NCI-H446 treated with DMSO at 0.1 percent for 48 hours (cell line): ENCODE results near the gene KRTAP20-3.

Experiments used
- DNase-seq: peaks from one replicate; lab custom pipeline; 2025; lab: John Stamatoyannopoulos, UW

The KRTAP20-3 gene

DNA sequence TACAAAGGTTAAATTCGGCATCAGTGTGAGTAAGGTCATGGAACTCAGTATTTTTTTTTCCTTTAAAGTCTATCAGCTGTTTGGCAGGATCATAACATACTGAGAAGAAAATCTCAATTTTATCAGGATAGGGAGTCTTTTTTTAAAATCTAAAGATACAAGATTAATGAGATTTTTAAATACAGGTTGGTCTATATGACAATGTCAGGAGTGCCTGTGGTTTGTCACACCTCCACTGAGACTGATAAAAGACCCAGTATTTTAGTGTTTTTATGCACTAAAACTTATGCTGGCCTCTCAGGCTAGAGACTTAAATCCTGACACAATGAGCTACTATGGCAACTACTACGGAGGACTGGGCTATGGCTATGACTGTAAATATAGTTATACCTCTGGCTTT is at the start of gene KRTAP20-3:
KRTAP20-3 (plus strand) TSS at position 301 of the 400 bp plus-strand sequence.
- no peak for DNase-seq

DNA sequence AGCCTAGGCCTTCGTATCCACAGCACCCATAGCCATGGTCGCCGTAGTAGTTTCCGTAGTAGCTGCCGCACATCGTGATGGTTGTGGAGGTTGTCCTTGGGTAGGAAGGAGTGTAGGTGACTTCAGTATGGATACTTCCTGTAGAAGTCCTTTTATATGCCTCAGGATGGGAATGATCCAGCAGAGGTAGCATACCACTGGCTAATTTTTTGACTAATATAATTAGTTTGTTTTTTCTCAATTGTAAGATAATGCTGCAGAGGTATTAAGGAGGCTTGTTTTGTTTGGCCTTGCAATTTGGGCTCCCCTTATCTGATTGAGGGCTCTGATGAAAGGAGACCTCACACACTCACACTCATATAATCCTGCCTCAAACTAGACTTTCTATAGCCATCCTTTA is 43.9 kb upstream of the KRTAP20-3 start, which contains the start of gene KRTAP6-2:
KRTAP6-2 (minus strand) TSS at position 101 of the 400 bp plus-strand sequence; CDS start at position 73, 28 bp downstream.
- DNase-seq: no peak

DNA sequence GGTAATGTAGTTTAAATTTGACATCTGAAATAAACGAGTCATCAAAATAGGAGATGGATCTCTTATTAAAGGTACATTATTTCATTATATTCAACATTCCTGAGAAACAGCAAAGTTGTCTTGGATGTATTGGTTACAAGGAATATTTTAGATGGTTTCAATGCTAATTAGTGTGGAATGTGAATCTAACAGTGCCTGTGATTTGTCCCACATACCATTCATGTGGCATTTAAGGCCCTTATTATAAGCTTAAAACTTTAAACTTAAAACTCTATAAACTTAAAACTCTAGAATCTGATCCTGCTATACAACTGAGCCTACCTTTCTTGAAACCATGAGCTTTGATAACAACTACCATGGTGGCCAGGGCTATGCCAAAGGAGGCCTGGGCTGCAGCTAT is 41.9 kb upstream of the KRTAP20-3 start, which contains the start of gene KRTAP22-1:
KRTAP22-1 (plus strand) TSS at position 301 of the 400 bp plus-strand sequence.
- no peak for DNase-seq

DNA sequence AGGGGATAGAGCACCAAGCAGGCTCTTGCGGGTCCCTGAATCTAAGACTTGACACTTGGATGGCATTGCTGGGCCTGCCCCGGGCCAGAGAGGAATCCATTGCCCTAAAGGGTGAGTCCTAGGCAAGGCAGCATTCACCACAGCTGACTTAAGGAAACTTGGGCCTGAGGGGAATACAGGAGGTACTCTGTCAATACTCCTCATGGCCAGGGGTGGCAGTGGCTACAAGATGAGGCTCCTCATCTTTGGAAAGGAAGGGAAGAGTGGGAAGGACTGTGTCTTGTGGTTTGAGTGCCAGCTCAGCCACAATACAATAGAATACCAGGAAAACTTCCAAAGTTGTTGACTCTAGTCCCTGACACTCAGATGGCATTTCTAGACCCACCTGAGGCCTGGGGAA is 36.7 kb upstream of the KRTAP20-3 start:
- no peak for DNase-seq

DNA sequence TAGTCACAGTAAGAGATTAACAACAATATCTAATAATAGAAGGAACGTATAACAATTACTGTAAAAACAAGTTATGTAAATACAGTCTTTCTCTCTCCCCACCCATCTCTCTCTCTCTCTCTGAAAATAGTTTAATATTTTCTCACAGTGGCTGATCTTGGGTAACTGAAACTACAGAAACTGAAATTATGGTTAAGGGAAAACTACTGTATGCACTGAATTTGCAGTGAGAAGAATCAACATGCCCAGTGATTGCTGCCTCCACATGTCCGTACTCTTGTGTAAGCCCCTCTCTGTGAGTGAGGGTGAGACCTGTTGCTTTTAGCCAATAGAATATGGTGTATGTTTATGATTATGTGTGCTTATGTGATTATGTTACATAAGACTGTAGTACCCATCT is 30.5 kb upstream of the KRTAP20-3 start:
- no peak for DNase-seq

DNA sequence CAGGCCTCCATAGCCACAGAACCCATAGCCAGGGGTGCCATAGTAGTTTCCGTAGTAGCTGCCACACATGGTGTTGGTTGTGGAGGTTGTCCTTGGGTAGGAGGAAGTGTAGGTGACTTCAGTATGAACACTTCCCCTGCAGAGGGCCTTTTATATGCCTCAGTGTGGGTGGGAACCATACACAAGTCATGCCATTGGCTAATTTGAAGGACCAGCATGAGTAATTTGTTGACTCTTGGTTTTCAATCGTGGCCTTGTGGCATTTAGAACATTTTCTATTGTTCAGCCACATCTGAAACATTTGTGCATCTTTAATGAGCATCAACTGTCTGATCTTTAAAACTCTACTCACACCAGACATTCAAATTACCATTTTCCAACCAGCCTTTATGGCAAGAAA is 28.8 kb upstream of the KRTAP20-3 start, which contains the start of gene KRTAP6-1:
KRTAP6-1 (minus strand) TSS at position 95 of the 400 bp plus-strand sequence; CDS start at position 69, 26 bp downstream.
- DNase-seq: no peak

DNA sequence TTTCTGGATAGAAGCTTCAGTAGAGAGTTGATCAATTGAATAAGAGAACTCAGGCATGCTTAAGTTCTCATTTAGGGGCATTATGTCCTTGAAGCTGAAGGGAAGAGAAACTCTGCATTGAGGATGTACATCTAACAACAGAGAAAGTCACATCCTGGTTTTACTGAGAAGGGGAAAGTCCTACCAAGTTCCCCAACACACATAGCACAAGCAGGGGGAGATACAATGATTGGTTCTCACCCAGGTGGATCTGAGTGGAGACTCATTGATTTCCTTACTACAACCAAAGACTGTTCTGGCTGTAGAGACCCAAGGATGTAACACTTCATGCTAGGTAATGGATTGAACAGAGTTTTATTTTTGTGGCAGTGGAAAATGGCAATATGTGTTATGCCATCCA is 27.5 kb upstream of the KRTAP20-3 start:
- no peak for DNase-seq

DNA sequence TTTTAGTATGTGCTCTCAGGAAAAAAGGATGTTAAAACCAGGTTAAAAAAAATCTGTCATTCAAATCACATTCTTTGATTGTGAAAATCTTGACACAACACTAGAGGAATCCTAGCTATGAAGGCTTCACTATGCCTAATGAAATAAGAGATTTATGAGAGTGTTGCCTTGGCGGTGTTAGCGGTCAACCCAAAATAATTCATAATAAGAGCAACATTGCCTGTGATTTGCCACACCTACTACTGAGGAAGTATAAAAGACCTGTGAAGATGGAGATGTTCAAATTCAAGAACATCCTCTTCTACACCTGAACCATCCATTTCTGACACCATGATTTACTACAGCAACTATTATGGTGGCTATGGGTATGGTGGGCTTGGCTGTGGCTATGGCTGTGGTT is 26.5 kb upstream of the KRTAP20-3 start, which contains the start of gene KRTAP20-1:
KRTAP20-1 (plus strand) TSS at position 301 of the 400 bp plus-strand sequence; CDS start at position 331, 30 bp downstream.
- no peak for DNase-seq

DNA sequence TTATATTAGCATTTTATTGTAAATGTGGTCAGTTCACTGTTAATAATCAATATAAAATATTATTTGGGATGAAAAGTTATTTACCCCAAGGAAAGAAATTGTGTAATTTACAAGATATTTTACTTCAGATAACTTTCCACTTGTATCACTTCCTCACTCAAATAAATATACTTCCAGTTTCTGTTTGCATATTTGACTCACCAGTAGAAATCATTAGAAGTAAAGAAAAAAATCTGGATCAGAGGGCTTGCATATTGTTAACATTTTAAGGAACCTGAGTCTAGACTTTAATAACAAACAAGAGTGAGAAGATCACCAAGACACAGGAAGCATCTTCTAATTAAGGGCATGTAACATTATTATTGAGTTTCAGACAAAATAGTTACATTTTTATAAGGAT is 22.6 kb upstream of the KRTAP20-3 start:
- DNase-seq: no peak

DNA sequence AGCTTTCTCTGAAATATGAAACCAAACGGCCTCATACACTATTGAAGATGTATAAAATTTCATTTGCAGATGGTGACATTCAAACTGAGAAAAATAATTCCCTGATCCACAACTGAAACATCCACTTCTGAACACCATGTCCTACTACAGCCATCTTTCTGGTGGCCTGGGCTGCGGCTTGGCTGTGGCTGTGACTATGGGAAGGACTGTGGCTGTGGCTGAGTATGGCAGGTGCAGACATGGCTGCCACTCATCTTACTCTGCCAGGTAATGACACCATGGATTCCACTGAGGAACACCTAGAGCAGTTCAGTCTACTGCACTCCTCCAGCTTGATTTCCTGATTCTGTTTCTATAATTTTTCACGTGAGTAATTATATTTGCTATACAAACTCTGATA is 22.1 kb upstream of the KRTAP20-3 start, which contains the start of gene KRTAP20-4:
KRTAP20-4 (plus strand) TSS at position 106 of the 400 bp plus-strand sequence.
- DNase-seq: no peak

DNA sequence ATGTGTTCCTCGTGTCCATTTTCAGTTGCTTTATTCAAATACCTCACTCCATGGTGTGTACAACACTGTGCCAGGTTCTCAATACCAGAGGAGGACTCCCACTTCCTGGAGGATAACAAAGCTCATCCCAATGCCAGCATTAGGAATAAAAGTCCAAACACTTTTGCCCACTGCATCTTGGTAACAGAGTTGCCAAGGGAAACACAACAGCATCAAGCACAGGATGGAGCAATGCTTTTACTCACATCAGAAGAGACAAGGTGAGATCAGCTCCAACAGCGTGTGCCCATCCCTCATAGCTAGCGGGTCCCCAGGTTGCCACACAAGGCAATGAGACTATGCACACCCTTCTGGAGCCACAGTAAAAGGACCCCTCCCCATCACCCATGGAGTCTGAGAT is 19.3 kb upstream of the KRTAP20-3 start:
- no peak for DNase-seq

DNA sequence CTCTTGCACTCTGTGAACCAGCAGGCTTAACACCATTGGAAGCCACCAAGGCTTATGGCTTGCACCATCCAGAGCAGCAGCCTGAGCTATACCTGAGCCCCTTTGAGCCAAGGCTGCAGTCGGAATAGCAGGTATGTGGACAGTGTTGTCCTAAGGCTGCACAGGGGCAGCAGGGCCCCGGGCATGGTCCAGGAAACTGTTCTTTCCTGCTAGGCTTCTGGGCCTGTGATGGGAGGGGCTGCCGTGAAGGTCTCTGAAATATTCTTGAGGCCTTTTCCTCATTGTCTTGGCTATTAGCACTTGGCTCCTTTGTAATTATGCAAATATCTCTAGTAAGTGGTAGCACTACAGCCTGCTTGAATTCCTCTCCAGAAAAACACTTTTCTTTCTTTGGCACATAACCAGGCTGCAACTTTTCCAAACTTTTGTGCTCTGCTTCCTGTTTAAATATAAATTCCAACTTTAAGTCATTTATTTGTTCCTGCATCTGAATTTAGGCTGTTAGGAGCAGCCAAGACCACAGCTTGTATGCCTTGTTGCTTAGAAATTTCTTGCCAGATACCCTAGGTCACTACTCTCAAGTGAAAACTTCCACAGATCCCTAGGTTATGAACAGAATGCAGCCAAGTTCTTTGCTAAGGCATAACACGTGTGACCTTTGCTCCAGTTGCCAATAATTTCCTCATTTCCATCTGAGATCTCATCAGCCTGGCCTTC is 17.1 kb upstream of the KRTAP20-3 start:
- no peak for DNase-seq

DNA sequence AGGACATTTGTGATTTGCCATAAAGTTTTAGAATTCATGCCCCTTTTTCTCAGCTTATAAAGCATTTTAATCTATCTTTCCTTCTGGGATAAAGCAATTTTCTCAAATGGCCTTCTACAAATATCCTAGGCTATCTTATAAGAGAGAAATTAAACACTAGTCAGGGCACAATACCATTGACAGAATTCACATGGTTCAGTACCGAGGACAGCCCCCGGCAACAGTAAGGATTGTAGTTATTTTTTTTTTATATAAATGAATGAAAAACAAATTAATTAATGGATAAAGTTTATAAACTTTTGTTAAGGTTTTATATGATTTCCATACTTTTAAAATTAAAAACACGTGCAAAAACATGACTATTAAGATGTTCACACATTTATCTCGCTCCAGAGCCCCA is 14.6 kb upstream of the KRTAP20-3 start:
- no peak for DNase-seq

DNA sequence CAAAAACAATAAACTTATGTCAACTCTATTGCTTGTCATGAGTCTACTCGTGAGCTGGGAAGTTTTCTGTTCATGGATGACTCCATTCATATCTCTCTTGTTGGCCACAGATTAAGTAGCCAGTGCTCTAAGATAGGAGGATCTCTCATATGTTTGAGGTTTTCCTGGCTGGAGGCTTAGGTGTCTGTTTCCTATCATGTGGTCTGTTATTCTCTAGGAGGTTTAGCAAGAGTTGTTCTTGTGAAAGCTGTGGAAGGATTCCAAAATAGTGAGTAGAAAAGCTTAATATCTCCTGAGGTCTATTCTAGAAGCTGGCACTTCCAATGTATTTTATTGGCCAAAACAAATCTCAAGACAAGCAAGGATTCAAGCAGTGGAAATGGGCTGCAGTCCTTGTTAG is 13.5 kb upstream of the KRTAP20-3 start:
- no peak for DNase-seq

DNA sequence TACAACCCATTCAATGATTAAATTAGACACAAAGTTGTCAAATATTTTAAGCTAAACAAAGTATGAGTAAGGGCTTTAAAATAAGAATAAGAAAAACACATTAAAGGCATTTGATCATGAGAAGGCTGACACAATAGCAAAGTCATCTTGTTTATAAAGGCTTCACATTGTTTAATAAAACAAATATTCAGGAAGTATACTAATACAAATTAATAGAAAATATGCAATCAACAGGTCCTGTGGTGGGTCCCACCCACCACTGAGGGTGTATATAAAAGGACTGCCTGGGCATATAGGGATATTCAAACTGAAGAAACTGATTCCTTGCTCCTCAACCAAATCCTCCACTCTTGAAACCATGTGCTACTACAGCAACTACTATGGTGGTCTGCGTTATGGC is 7.8 kb upstream of the KRTAP20-3 start, which contains the start of gene KRTAP20-2:
KRTAP20-2 (plus strand) TSS at position 301 of the 400 bp plus-strand sequence; CDS start at position 359, 58 bp downstream.
- DNase-seq: no peak

DNA sequence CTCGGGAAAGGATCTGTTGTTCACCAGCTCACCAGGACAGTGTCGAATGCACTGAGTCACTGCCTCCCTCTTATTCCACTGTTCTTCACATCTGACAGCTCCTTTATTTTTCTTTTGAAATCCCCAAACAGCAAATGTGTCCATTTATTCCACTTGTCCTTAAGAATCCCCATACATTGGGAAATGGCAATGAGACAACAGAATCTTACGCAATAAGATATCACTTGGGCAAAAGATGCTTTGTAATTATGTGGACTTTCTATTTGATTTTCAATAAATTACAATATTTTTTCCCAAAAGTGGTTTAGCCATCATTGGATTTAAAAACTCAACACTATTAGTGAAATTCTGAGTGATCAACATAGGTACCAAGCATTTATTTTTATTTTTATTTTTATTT is 4.0 kb upstream of the KRTAP20-3 start:
- DNase-seq: no peak

DNA sequence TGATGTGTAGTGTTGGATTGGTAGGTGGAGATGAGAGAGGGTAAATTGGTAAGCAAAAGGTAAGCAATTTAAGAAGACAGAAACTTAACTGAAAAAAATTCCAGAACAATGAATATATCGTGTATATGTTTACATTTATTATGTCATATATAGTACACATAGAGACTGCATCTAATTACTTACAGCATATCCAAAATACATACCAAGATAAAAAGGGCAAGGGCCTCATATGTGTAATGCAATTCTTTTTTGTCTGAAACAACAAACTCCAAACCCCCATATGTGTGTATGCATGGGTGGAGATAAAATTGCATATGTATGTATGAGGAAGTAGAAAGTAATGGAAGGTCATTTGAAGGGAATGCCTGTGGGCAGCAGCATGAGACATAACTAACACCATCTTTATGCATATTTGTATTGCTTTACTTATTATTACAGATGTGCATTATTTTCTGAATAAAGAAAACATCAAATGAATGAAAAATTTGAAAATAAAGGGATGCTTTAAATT is 4.3 kb downstream of the KRTAP20-3 start:
- no peak for DNase-seq

DNA sequence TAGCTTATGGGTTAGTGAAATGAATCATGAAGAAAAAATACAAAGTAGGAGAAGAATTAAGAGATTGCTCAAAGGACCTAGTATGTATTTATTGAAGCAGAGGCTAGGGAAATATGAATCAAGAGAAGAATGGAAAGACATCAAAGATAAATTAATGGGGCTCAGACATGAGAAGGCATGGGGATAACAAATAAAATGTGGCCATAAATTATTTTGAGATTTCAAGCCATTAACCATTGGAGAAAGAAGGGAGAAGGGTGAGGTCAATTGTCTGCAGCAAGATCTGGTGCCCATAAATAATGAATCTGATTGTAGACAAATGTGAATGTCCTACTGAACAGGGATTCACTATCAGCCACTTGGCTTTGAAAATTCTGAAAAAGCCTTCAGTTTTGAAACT is 10.2 kb downstream of the KRTAP20-3 start:
- no peak for DNase-seq

DNA sequence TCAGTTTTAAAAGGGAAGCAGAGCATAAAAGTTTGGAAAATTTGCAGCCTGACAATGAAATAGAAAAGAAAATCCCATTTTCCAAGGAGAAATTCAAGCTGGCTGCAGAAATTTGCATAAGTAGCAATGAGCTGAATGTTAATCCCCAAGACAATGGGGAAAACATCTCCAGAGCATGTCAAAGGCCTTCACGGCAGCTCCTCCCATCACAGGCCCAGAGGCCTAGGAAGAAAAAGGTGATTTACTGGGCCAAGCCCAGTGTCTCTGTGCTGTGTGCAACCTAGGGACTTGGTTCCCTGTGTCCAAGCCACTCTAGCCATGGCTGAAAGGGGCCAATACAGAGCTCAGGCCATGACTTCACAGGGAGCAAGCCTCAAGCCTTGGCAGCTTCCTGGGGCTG is 26.1 kb downstream of the KRTAP20-3 start:
- DNase-seq: no peak

DNA sequence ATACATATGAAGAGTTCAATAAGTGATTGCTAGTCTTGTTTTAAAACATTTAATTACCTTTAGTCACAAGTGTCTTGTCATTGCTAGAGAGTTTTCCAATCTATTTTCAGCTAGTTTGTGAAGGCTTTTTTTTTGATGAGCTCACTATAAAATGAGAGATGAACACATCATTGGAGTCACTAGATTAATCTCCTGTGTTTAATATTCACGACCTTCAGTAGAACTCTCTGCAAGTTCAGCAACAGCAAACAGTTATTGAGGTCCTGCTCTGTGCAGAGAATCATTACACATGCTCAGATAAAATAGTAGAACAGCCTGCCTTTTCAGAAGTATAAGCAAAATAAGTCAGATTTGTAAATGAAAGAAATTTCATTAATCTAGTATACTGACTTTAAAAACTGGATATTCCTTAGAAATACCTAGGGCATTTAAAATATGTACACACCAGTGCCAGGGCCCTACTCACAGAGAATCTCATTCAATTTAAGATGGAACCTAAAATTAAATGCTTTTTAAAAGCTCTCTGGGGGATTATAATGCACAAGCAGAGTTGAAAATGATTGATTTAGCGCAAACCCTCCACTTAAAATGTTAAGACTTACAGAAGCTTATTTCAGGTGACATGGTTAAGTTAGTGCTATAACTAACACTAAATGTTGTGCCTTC is 30.5 kb downstream of the KRTAP20-3 start:
- no peak for DNase-seq

DNA sequence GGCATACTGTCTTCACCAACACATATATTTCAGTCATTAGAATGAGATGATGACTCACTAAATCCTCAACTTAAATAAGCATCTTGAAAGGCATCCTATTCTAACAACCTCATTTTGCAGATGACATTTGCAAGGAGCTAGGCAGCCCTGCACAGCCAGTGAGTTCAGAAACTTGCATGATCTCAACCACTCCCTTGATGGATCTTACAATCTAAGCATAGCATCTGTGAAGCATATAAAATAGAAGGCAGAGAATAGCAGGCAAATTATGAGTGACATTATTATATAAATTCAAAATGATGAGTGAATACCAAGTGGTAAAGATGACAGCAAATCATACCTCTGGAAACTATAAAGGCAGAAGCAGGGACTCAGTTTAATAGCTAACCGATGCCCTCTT is 31.6 kb downstream of the KRTAP20-3 start:
- no peak for DNase-seq

DNA sequence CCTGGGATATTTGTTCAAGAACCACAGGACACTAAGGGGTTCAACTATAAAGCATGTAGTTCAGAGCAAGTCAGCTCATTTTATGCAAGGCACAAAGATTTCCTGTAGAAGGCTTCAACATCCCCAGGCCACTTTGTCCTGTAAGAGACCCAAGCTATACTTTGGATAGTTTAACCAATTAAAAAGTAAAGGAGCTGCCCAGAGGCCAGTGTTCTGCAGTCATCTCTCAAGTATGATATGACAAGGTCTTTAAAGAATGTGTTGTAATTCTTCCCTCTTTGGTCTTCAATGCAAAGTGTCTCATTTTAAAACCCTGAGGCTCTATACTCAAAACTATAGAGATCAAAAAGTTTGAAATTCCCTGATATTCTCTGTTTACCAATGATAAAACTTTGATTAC is 34.1 kb downstream of the KRTAP20-3 start:
- DNase-seq: no peak

DNA sequence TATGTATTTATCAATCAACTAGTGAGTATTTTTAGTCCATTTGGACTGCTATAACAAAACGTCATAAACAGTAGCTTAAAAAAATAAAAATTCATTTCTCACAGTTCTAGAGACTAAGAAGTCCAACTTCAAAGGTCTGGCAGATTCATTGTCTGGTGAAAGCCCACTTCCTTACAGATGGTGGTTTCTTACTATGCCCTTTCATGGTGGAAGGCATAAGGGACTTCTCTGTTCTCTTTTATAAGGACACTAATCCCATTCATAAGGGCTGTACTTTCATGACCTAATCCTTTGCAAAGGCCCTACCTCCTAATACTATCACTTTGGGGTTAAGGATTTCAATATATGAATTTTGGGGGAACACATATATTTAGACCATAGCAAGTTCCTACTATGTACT is 37.9 kb downstream of the KRTAP20-3 start:
- no peak for DNase-seq
